Caki2 (cell line): ENCODE results near the gene ANAPC1. TPM values are rescaled to one million over a fixed set of nuclear protein-coding genes. Genes with fewer than 3 reads are reported as not detected.
"Not testable (repeated sequence)": the region's sequence is repeated elsewhere in the genome, so short reads cannot be mapped to it uniquely, and the experiment has no call there.

ENCODE experiments used
- DNase-seq: peaks from one replicate; pipeline ENCODE4 v3.0.0-alpha.2; 2015; ENCODE audit warnings: low read depth
- in situ Hi-C: cut with HindIII; loops from 2 replicates; pipeline ENCODE4 v1.10.0; 2016; ENCODE audit warnings: low sequenced_read_pairs, low pct_unique_long_range_greater_than_20kb, mixed read lengths
- total RNA-seq: library from RNA; depleted of rRNA; stranded (reverse); fragments of >200 nt; shearing (Covaris generic); gene quantifications from 2 replicates; pipeline ENCODE4 v1.2.3, GENCODE V29; 2014; ENCODE audit warnings: low replicate concordance

ANAPC1 gene
- total RNA-seq, 1 experiment from 2014 or later = 48.3 TPM

- DNase-seq = peak; percentile 28
- in situ Hi-C loops = no loop called here
These were observed 22.2 kb upstream of the ANAPC1 start for GRCh38 chr2:111905990-111906735.

- in situ Hi-C loops = not testable (repeated sequence)
These were observed 21.5 kb upstream of the ANAPC1 start for GRCh38 chr2:111905475-111905869.

GRCh38 chr2:111904726-111905474 is 20.9 kb upstream of the ANAPC1 start:
- in situ Hi-C loops = no loop called here
- no peak for DNase-seq

More at GRCh38 chr2:111905475-111905869, 21.5 kb upstream of the ANAPC1 start:
- not testable (repeated sequence) for DNase-seq

- DNase-seq = no peak
- in situ Hi-C loops = no loop called here
These were observed 20.0 kb upstream of the ANAPC1 start for GRCh38 chr2:111903930-111904439.

- in situ Hi-C loops = no loop called here
- no peak for DNase-seq
These were observed 19.5 kb upstream of the ANAPC1 start for GRCh38 chr2:111903516-111903915.

- in situ Hi-C loops = no loop called here
- peak; percentile 58 for DNase-seq
These were observed 16.9 kb upstream of the ANAPC1 start for GRCh38 chr2:111900859-111901258.

- DNase-seq = no peak
- in situ Hi-C loops = no loop called here
These were observed 14.9 kb upstream of the ANAPC1 start for GRCh38 chr2:111898703-111899514.

- peak; percentile 90 for DNase-seq
- in situ Hi-C loops = no loop called here
These were observed 14.1 kb upstream of the ANAPC1 start, which contains the start of gene MERTK for GRCh38 chr2:111897924-111898702. MERTK (plus strand) TSS chr2:111898607; CDS start chr2:111898736, 129 bp downstream.

- in situ Hi-C loops = no loop called here
These were observed 13.6 kb upstream of the ANAPC1 start for GRCh38 chr2:111897630-111897923.

GRCh38 chr2:111896576-111896975 is 12.6 kb upstream of the ANAPC1 start:
- DNase-seq = no peak
- in situ Hi-C loops = no loop called here

More at GRCh38 chr2:111897630-111897923, 13.6 kb upstream of the ANAPC1 start:
- no peak for DNase-seq

- no peak for DNase-seq
- in situ Hi-C loops = no loop called here
These were observed 12.0 kb upstream of the ANAPC1 start for GRCh38 chr2:111896024-111896423.

GRCh38 chr2:111884592-111884964 is 585 bp upstream of the ANAPC1 start:
- in situ Hi-C loops = no loop called here
- DNase-seq = no peak

- DNase-seq, in situ Hi-C loops: not testable (repeated sequence)
These were observed 11.2 kb downstream of the ANAPC1 start for GRCh38 chr2:111872806-111873205.

- DNase-seq, in situ Hi-C loops: not testable (repeated sequence)
These were observed 18.9 kb downstream of the ANAPC1 start for GRCh38 chr2:111865124-111865523.

GRCh38 chr2:111860005-111860404 is 24.0 kb downstream of the ANAPC1 start:
- DNase-seq = peak; percentile 37

GRCh38 chr2:111852544-111852943 is 31.4 kb downstream of the ANAPC1 start:
- DNase-seq, in situ Hi-C loops: not testable (repeated sequence)

More at GRCh38 chr2:111860005-111860404, 24.0 kb downstream of the ANAPC1 start:
- in situ Hi-C loops = not testable (repeated sequence)

GRCh38 chr2:111850646-111851045 is 33.3 kb downstream of the ANAPC1 start:
- DNase-seq, in situ Hi-C loops: not testable (repeated sequence)
